HepG2 (cell line): ENCODE data around the gene GATA3. TPM values are rescaled to one million over a fixed set of nuclear protein-coding genes. Genes with fewer than 3 reads are reported as not detected.
A peak's percentile ranks its signal among the peaks of the same experiment; 100 is the strongest.

Source experiments
- ATAC-seq: fragments of 200-7000 bp; cut with Tn5 transposase; 3 replicates; pipeline ENCODE4 v1.9.1; 2020; ENCODE audit warnings: mild to moderate bottlenecking, moderate library complexity
- BruUV-seq: library from RNA; stranded (reverse); fragments of 400-500 nt; replicated peaks from 2 replicates; lab custom pipeline; 2021; lab: Mats Ljungman, UMichigan
- CTCF ChIA-PET: fragments of 300-600 bp; formaldehyde crosslinking; extraction: SDS; loops from one replicate; lab custom pipeline; 2021; ENCODE audit warnings: low total read pairs, inconsistent platforms, low intra/inter-chr PET ratio; lab: Yijun Ruan, JAX
- POLR2A ChIA-PET: fragments of 350-600 bp; sonication (Branson Sonifier 250); formaldehyde crosslinking; loops from one replicate; lab custom pipeline; 2020; ENCODE audit warnings: antibody characterized with exemption, inconsistent platforms; lab: Yijun Ruan, JAX
- DNase-seq: peaks from one replicate; pipeline ENCODE4 v3.0.0-alpha.2; 2015; ENCODE audit warnings: low spot score
- FAIRE-seq: peaks from 3 replicates; lab custom pipeline; 2011; peaks lifted over from hg19 to GRCh38; lab: Jason Lieb, UNC
- H2AFZ ChIP-seq: one replicate; pipeline ENCODE4 v1.6.1; 2011; ENCODE audit warnings: low read length, inconsistent platforms
- H3K27ac ChIP-seq: fragments of 300-600 bp; 3 replicates; pipeline ENCODE4 v1.8.0; 2011; ENCODE audit warnings: mixed run types, mild to moderate bottlenecking, mixed read lengths, low read length, inconsistent platforms; ENCODE audit not compliant: insufficient read depth; ENCODE audit errors: extremely low read length
- H3K27me3 ChIP-seq, 2 experiments: fragments of 200-600 bp in 1 of 2; 2 replicates in 1 of 2; 3 replicates in 1 of 2; pipeline versions ENCODE4 v1.6.0 to v1.8.0; 2011; ENCODE audit warnings: low read length in 2 of 2, mild to moderate bottlenecking in 2 of 2, moderate library complexity in 2 of 2, inconsistent platforms in 1 of 2; ENCODE audit not compliant: insufficient read depth in 2 of 2, control insufficient read depth in 1 of 2
- H3K36me3 ChIP-seq, 2 experiments: fragments of 200-600 bp in 1 of 2; replicated peaks in 1 of 2; 2 replicates in 1 of 2; 3 replicates in 1 of 2; pipeline versions ENCODE4 v1.5.1 to v1.8.0; 2011; ENCODE audit warnings: low read length in 2 of 2, inconsistent platforms in 1 of 2; ENCODE audit not compliant: insufficient read depth in 2 of 2, control insufficient read depth in 1 of 2
- H3K4me1 ChIP-seq: 2 replicates; pipeline ENCODE4 v1.5.1; 2012; ENCODE audit warnings: low read length, inconsistent platforms; ENCODE audit not compliant: insufficient read depth
- H3K4me2 ChIP-seq: 2 replicates; pipeline ENCODE4 v1.6.0; 2011; ENCODE audit warnings: low read depth, low read length, inconsistent platforms
- H3K4me3 ChIP-seq, 3 experiments: fragments of 200-600 bp in 1 of 3; sonication (generic), shearing (Covaris generic) in 1 of 3; replicated peaks in 1 of 3; 2 replicates each; pipeline ENCODE4 v1.5.1; 2011 to 2016; ENCODE audit warnings: low read length in 3 of 3, inconsistent platforms in 2 of 3, low read depth in 2 of 3, mild to moderate bottlenecking in 2 of 3, control low read depth in 1 of 3, mixed read lengths in 1 of 3; ENCODE audit not compliant: insufficient read depth in 1 of 3
- H3K79me2 ChIP-seq: one replicate; pipeline ENCODE4 v1.6.1; 2011; ENCODE audit warnings: low read length, inconsistent platforms; ENCODE audit not compliant: insufficient read depth
- H3K9ac ChIP-seq: 2 replicates; pipeline ENCODE4 v1.6.0; 2011; ENCODE audit warnings: mild to moderate bottlenecking, low read depth, low read length, inconsistent platforms; ENCODE audit not compliant: insufficient read depth
- H3K9me3 ChIP-seq: 2 replicates; pipeline ENCODE4 v1.5.1; 2012; ENCODE audit warnings: mild to moderate bottlenecking, low read length
- H4K20me1 ChIP-seq: 2 replicates; pipeline ENCODE4 v1.6.0; 2011; ENCODE audit warnings: inconsistent platforms, mild to moderate bottlenecking, low read length, moderate library complexity; ENCODE audit not compliant: insufficient read depth
- ELF3 ChIP-seq: IDR thresholded peaks from 2 replicates; pipeline ENCODE4 v1.6.1; 2016; ENCODE audit warnings: missing genetic modification reagents, missing compliant biosample characterization
- EZH2 ChIP-seq: conservative IDR thresholded peaks from 2 replicates; pipeline ENCODE4 v1.6.1; 2012; ENCODE audit warnings: mild to moderate bottlenecking, low read depth, low read length, moderate library complexity
- FOXO1 ChIP-seq: sonication (generic); formaldehyde crosslinking; IDR thresholded peaks from 2 replicates; pipeline ENCODE4 v1.4.0; 2020; ENCODE audit warnings: missing genetic modification reagents
- HMGXB3 ChIP-seq: sonication (generic); formaldehyde crosslinking; IDR thresholded peaks from 2 replicates; pipeline ENCODE4 v1.4.0; 2020; ENCODE audit warnings: missing genetic modification reagents, borderline replicate concordance
- REPIN1 ChIP-seq: sonication (generic); formaldehyde crosslinking; IDR thresholded peaks from 2 replicates; pipeline ENCODE4 v1.8.0; 2022; ENCODE audit warnings: missing genetic modification reagents, low read depth, mild to moderate bottlenecking, borderline replicate concordance
- WGBS: methylation state at CpG from one replicate; pipeline ENCODE4 v1.1.6; 2017; ENCODE audit warnings: low lambda C conversion rate; 5-methylcytosine and 5-hydroxymethylcytosine counted together
- in situ Hi-C: cut with HindIII; loops from 2 replicates; pipeline ENCODE4 v1.10.0; 2017; ENCODE audit warnings: low pct_unique_long_range_greater_than_20kb; ENCODE audit not compliant: extremely low pct_ligation_motif_present
- intact Hi-C: fragments of 100-400 bp; cut with micrococcal nuclease; formaldehyde crosslinking; loops from one replicate; pipeline ENCODE4 v1.10.0; 2022; ENCODE audit not compliant: unreplicated experiment
- polyA plus RNA-seq, 8 experiments: library from polyadenylated mRNA; depleted of rRNA in 3 of 8; stranded (reverse) in 7 of 8; unstranded in 1 of 8; fragments of >200 nt; fragmentation: Illumina TruSeq in 4 of 8; extraction: Trizol in 4 of 8; gene quantifications; 2 replicates each; pipeline versions ENCODE4 v1.2.1 to v1.2.3, GENCODE V29; 2011 to 2016; ENCODE audit warnings: low read depth in 4 of 8, missing spikeins in 1 of 8, mixed read lengths in 1 of 8; ENCODE audit not compliant: insufficient read depth in 1 of 8
- total RNA-seq, 5 experiments: library from RNA; depleted of rRNA; stranded (reverse); fragments of >200 nt; fragmentation: Illumina TruSeq; extraction: Trizol; gene quantifications; 2 replicates each; pipeline ENCODE4 v1.2.3, GENCODE V29; 2016; ENCODE audit warnings: low read depth in 1 of 5

GATA3 gene
- total and polyA plus RNA-seq, 2 of the 13 experiments (the other 11 are each of a cell fraction or from before 2014, with no cell fraction given): not detected

GRCh38 chr10:8041284-8041991 is 13.1 kb upstream of the GATA3 start (continued):
- no peak for TF ChIP-seq REPIN1 (CRISPR knock-in tag)
- TF ChIP-seq, all 625 proteins: peak for 0

- Histone ChIP-seq H3K27me3 (peaks cover 27 to 93% of the 10 kb centered on the region in 2 experiments), H3K9ac (no peak overlapping the region)
- WGBS: 16% methylated on average over 14 of the region's 17 CpGs
- FAIRE-seq: no peak
- TF ChIP-seq HMGXB3 (CRISPR knock-in tag) (no peak), FOXO1 (CRISPR knock-in tag) (no peak), ELF3 (CRISPR knock-in tag) (no peak), EZH2 (peak; percentile 86; the same call in 1 of the 2 replicates)
- TF ChIP-seq, all 625 proteins: peak for 1
- in situ Hi-C loops (no loop called here), intact Hi-C loops (no loop called here)
- ATAC-seq (no peak), DNase-seq (no peak)
- Histone ChIP-seq H4K20me1 (peaks cover 12% of the 10 kb centered on the region; the same call in 1 of the 2 replicates), H3K9me3 (no peaks in the 10 kb centered on the region), H3K4me3 (no peak overlapping the region), H3K36me3 (no peaks in the 10 kb centered on the region), H3K4me1 (peaks cover 17% of the 10 kb centered on the region), H2AFZ (no peak overlapping the region), H3K4me2 (no peak overlapping the region), H3K27ac (no peak overlapping the region), H3K79me2 (no peaks in the 10 kb centered on the region)
- CTCF ChIA-PET: no interaction called here
- BruUV-seq: no TSS peak
- POLR2A ChIA-PET: no interaction called here
These were observed 12.3 kb upstream of the GATA3 start for GRCh38 chr10:8041992-8042720.
